CMK (cell line): ENCODE data around the gene MAP4K4.

ENCODE experiments used
- DNase-seq: peaks from one replicate; pipeline ENCODE4 v3.0.0-alpha.2; 2010; ENCODE audit warnings: low read depth

MAP4K4 gene

GRCh38 chr2:101841679-101842327, 144.3 kb downstream of the MAP4K4 start:
- no peak for DNase-seq

GRCh38 chr2:101842471-101842870, 145.0 kb downstream of the MAP4K4 start:
- no peak for DNase-seq

GRCh38 chr2:101843048-101843447, 145.5 kb downstream of the MAP4K4 start:
- DNase-seq: no peak

- no peak for DNase-seq
Measured at GRCh38 chr2:101843471-101843870, 146.0 kb downstream of the MAP4K4 start.

GRCh38 chr2:101844055-101844635, 146.6 kb downstream of the MAP4K4 start:
- no peak for DNase-seq

GRCh38 chr2:101846973-101847372, 149.5 kb downstream of the MAP4K4 start:
- DNase-seq: no peak

GRCh38 chr2:101847661-101848339, 150.3 kb downstream of the MAP4K4 start:
- DNase-seq: no peak

GRCh38 chr2:101848769-101849410, 151.4 kb downstream of the MAP4K4 start:
- no peak for DNase-seq

GRCh38 chr2:101850450-101850849, 152.9 kb downstream of the MAP4K4 start:
- no peak for DNase-seq

GRCh38 chr2:101850991-101851390, 153.5 kb downstream of the MAP4K4 start:
- DNase-seq: no peak

GRCh38 chr2:101852824-101853223, 155.3 kb downstream of the MAP4K4 start:
- DNase-seq: no peak

- DNase-seq: no peak
Measured at GRCh38 chr2:101854877-101855276, 157.4 kb downstream of the MAP4K4 start.

- DNase-seq: no peak
Measured at GRCh38 chr2:101855776-101856175, 158.3 kb downstream of the MAP4K4 start.

- no peak for DNase-seq
Measured at GRCh38 chr2:101858246-101858645, 160.7 kb downstream of the MAP4K4 start.

- DNase-seq: no peak
Measured at GRCh38 chr2:101858910-101859309, 161.4 kb downstream of the MAP4K4 start.

GRCh38 chr2:101859604-101860003, 162.1 kb downstream of the MAP4K4 start:
- no peak for DNase-seq

- no peak for DNase-seq
Measured at GRCh38 chr2:101860157-101860556, 162.7 kb downstream of the MAP4K4 start.

GRCh38 chr2:101860782-101861181, 163.3 kb downstream of the MAP4K4 start:
- DNase-seq: no peak

GRCh38 chr2:101861382-101861781, 163.9 kb downstream of the MAP4K4 start:
- no peak for DNase-seq

- no peak for DNase-seq
Measured at GRCh38 chr2:101863534-101863933, 166.0 kb downstream of the MAP4K4 start.

GRCh38 chr2:101864426-101864825, 166.9 kb downstream of the MAP4K4 start:
- DNase-seq: no peak

- DNase-seq: no peak
Measured at GRCh38 chr2:101868525-101868924, 171.0 kb downstream of the MAP4K4 start.

- no peak for DNase-seq
Measured at GRCh38 chr2:101869527-101869926, 172.0 kb downstream of the MAP4K4 start.
